B cell (primary cell): ENCODE data around the gene BRD9. TPM values are rescaled to one million over a fixed set of nuclear protein-coding genes. Genes with fewer than 3 reads are reported as not detected.

ENCODE experiments used
- ATAC-seq: fragments of 200-7000 bp; cut with Tn5 transposase; one replicate; pipeline ENCODE4 v1.10.0; 2021; ENCODE audit warnings: low read depth, mild to moderate bottlenecking, moderate number of reproducible peaks, moderate library complexity
- CTCF ChIA-PET: fragments of 350-600 bp; sonication (Branson Sonifier 250); formaldehyde crosslinking; loops from one replicate; lab custom pipeline; 2021; ENCODE audit warnings: antibody characterized with exemption, inconsistent platforms; lab: Charles Lee
- POLR2A ChIA-PET: fragments of 350-600 bp; sonication (Branson Sonifier 250); formaldehyde crosslinking; loops from one replicate; lab custom pipeline; 2021; ENCODE audit warnings: antibody characterized with exemption; lab: Charles Lee
- DNase-seq: peaks from one replicate; pipeline ENCODE4 v3.0.0; 2013
- H2AFZ ChIP-seq: 2 replicates; pipeline ENCODE4 v1.6.1; 2012; ENCODE audit warnings: mild to moderate bottlenecking, low read depth, low read length; ENCODE audit not compliant: insufficient read depth, poor library complexity, severe bottlenecking
- H3K27ac ChIP-seq, 2 donors: 1 replicate in 1 of 2; 2 replicates in 1 of 2; pipeline ENCODE4 v1.5.1; 2012 to 2013; ENCODE audit warnings: low read length in 2 of 2, mild to moderate bottlenecking in 2 of 2, moderate library complexity in 1 of 2
- H3K27me3 ChIP-seq, 4 experiments: fragments of 200-600 bp in 1 of 4; sonication (generic) in 1 of 4; replicated peaks in 1 of 4; 1 replicate in 2 of 4; 2 replicates in 2 of 4; pipeline versions ENCODE4 v1.6.1 to v1.7.0; 2013 to 2016; ENCODE audit warnings: low read length in 3 of 4, mild to moderate bottlenecking in 2 of 4, mixed read lengths in 1 of 4, moderate library complexity in 1 of 4; ENCODE audit not compliant: insufficient read depth in 4 of 4, control insufficient read depth in 3 of 4; ENCODE audit errors: control extremely low read depth in 1 of 4
- H3K36me3 ChIP-seq, 2 experiments: replicated peaks in 1 of 2; 1 replicate in 1 of 2; 2 replicates in 1 of 2; pipeline versions ENCODE4 v1.6.1 to v1.7.1; 2013; ENCODE audit warnings: low read length in 1 of 2; ENCODE audit not compliant: insufficient read depth in 2 of 2, control insufficient read depth in 1 of 2; ENCODE audit errors: control extremely low read depth in 1 of 2, extremely low read depth in 1 of 2
- H3K4me1 ChIP-seq, 2 donors: fragments of 200-600 bp in 1 of 2; sonication (generic) in 1 of 2; 1 replicate in 1 of 2; 2 replicates in 1 of 2; pipeline versions ENCODE4 v1.5.1 to v1.6.1; 2013 to 2017; ENCODE audit warnings: low read length in 2 of 2; ENCODE audit not compliant: control insufficient read depth in 2 of 2, insufficient read depth in 2 of 2
- H3K4me2 ChIP-seq: replicated peaks from 2 replicates; pipeline ENCODE3; 2012; ENCODE audit warnings: mild to moderate bottlenecking, low read depth, low read length; ENCODE audit not compliant: poor library complexity, severe bottlenecking
- H3K4me3 ChIP-seq, 5 experiments: fragments of 200-600 bp in 1 of 5; sonication (generic) in 1 of 5; 1 replicate in 3 of 5; 2 replicates in 2 of 5; pipeline versions ENCODE4 v1.5.1 to v1.7.0; 2011 to 2016; ENCODE audit warnings: low read length in 4 of 5, mild to moderate bottlenecking in 4 of 5, low read depth in 2 of 5, control low read depth in 1 of 5, moderate library complexity in 1 of 5; ENCODE audit not compliant: insufficient read depth in 1 of 5; ENCODE audit errors: control extremely low read depth in 1 of 5, extremely low read depth in 1 of 5
- H3K79me2 ChIP-seq: fragments of 200-600 bp; sonication (generic); one replicate; pipeline ENCODE4 v1.6.0; 2016; ENCODE audit warnings: low read length; ENCODE audit not compliant: control insufficient read depth, insufficient read depth
- H3K9ac ChIP-seq: fragments of 200-600 bp; sonication (generic); 2 replicates; pipeline ENCODE4 v1.6.1; 2017; ENCODE audit warnings: mild to moderate bottlenecking, low read length, moderate library complexity
- H3K9me3 ChIP-seq, 3 donors: one replicate each; pipeline versions ENCODE4 v1.6.1 to v1.7.1; 2013; ENCODE audit warnings: low read length in 2 of 3; ENCODE audit not compliant: control insufficient read depth in 2 of 3, insufficient read depth in 1 of 3; ENCODE audit errors: control extremely low read depth in 1 of 3
- H4K20me1 ChIP-seq: 2 replicates; pipeline ENCODE4 v1.6.0; 2012; ENCODE audit warnings: mild to moderate bottlenecking, low read length; ENCODE audit not compliant: insufficient read depth, control insufficient read depth, poor library complexity, severe bottlenecking
- H3K27ac Mint-ChIP-seq: one replicate; pipeline ENCODE4 v1.8.0; 2021; ENCODE audit warnings: mixed read lengths
- H3K27me3 Mint-ChIP-seq: one replicate; pipeline ENCODE4 v1.8.0; 2021; ENCODE audit warnings: mixed read lengths
- H3K4me1 Mint-ChIP-seq: one replicate; pipeline ENCODE4 v1.8.0; 2021; ENCODE audit warnings: mixed read lengths
- H3K4me3 Mint-ChIP-seq: one replicate; pipeline ENCODE4 v1.8.0; 2021; ENCODE audit warnings: mixed read lengths
- H3K9me3 Mint-ChIP-seq: one replicate; pipeline ENCODE4 v1.8.0; 2022; ENCODE audit warnings: mixed read lengths; ENCODE audit not compliant: insufficient read depth
- CTCF ChIP-seq: fragments of 200-600 bp; IDR thresholded peaks from one replicate; pipeline ENCODE4 v1.8.0; 2022; ENCODE audit warnings: antibody characterized with exemption, mild to moderate bottlenecking
- EZH2 ChIP-seq: IDR thresholded peaks from 2 replicates; pipeline ENCODE4 v1.6.1; 2012; ENCODE audit warnings: borderline replicate concordance, low read depth, mild to moderate bottlenecking, moderate library complexity, low read length; ENCODE audit not compliant: insufficient read depth, poor library complexity, severe bottlenecking
- WGBS: methylation state at CpG from one replicate; pipeline ENCODE4 v1.1.5; 2013; ENCODE audit warnings: missing lambda C conversion rate; ENCODE audit not compliant: insufficient coverage; 5-methylcytosine and 5-hydroxymethylcytosine counted together
- intact Hi-C: fragments of 100-400 bp; cut with micrococcal nuclease; formaldehyde crosslinking; loops from one replicate; pipeline ENCODE4 v1.10.0; 2022
- polyA plus RNA-seq: library from polyadenylated mRNA; depleted of rRNA; stranded (reverse); fragments of >200 nt; gene quantifications from 2 replicates; pipeline ENCODE4 v1.2.3, GENCODE V29; 2012
- total RNA-seq, 2 donors: library from RNA; stranded (reverse); fragments of 120-200 nt in 1 of 2; gene quantifications; 1 replicate in 1 of 2; 2 replicates in 1 of 2; pipeline versions ENCODE4 v1.2.3 to v1.2.4, GENCODE V29; 2013 to 2022

The BRD9 gene
- total and polyA plus RNA-seq, 2 donors (not counting 1 experiment from before 2014, with no cell fraction given), result 28.3 to 68.6 TPM

- Histone ChIP-seq H3K9me3 (no peaks in the 10 kb centered on the region), H3K27me3 (no peaks in the 10 kb centered on the region), H3K9ac (no peak overlapping the region), H4K20me1 (no peaks in the 10 kb centered on the region), H2AFZ (no peak overlapping the region), H3K4me2 (no peak overlapping the region), H3K4me1 (no peaks in the 10 kb centered on the region), H3K4me3 (no peak overlapping the region), H3K36me3 (peaks cover 0 to 15% of the 10 kb centered on the region in 2 experiments), H3K79me2 (no peaks in the 10 kb centered on the region), H3K27ac (no peak overlapping the region)
- intact Hi-C loops, result no loop called here
- CTCF ChIA-PET, result no interaction called here
- no peaks in the 10 kb centered on the region for H3K27me3 Mint-ChIP-seq
- DNase-seq (no peak), ATAC-seq (no peak)
- no peaks in the 10 kb centered on the region for H3K9me3 Mint-ChIP-seq
- POLR2A ChIA-PET, result no interaction called here
- no peak overlapping the region for H3K27ac Mint-ChIP-seq
- no peaks in the 10 kb centered on the region for H3K4me1 Mint-ChIP-seq
- no peak overlapping the region for H3K4me3 Mint-ChIP-seq
- WGBS, result 93% methylated on average over 7 of the region's 11 CpGs
- no peak for TF ChIP-seq EZH2
- no peak for TF ChIP-seq CTCF
Observed at GRCh38 chr5:858726-859125, 33.9 kb downstream of the BRD9 start.

GRCh38 chr5:856531-857425 is 35.8 kb downstream of the BRD9 start:
- no peaks in the 10 kb centered on the region for H4K20me1 ChIP-seq
- no peaks in the 10 kb centered on the region for H3K36me3 ChIP-seq
- ChIA-PET CTCF (no interaction called here), POLR2A (no interaction called here)
- ATAC-seq (no peak), DNase-seq (no peak)
- intact Hi-C loops, result no loop called here
- 90% methylated on average over 16 of the region's 16 CpGs for WGBS
- no peaks in the 10 kb centered on the region for H3K9me3 Mint-ChIP-seq
- H3K4me3 ChIP-seq, result no peak overlapping the region
- no peak overlapping the region for H3K4me2 ChIP-seq
- TF ChIP-seq CTCF (no peak), EZH2 (no peak)
- H3K27ac Mint-ChIP-seq, result no peak overlapping the region
- no peak overlapping the region for H3K27ac ChIP-seq
- H3K9ac ChIP-seq, result no peak overlapping the region
- H3K79me2 ChIP-seq, result no peaks in the 10 kb centered on the region
- H3K27me3 ChIP-seq, result no peaks in the 10 kb centered on the region
- H3K27me3 Mint-ChIP-seq, result peaks cover 6% of the 10 kb centered on the region
- no peaks in the 10 kb centered on the region for H3K9me3 ChIP-seq
- H3K4me1 ChIP-seq, result no peaks in the 10 kb centered on the region
- no peak overlapping the region for H3K4me3 Mint-ChIP-seq
- H2AFZ ChIP-seq, result no peak overlapping the region
- H3K4me1 Mint-ChIP-seq, result no peaks in the 10 kb centered on the region
